ENCODE measurements around the gene CELF5.
A peak's percentile ranks its signal among the peaks of the same experiment; 100 is the strongest.
"Not testable (repeated sequence)": the region's sequence is repeated elsewhere in the genome, so short reads cannot be mapped to it uniquely, and the experiment has no call there.

CELF5 gene

DNA sequence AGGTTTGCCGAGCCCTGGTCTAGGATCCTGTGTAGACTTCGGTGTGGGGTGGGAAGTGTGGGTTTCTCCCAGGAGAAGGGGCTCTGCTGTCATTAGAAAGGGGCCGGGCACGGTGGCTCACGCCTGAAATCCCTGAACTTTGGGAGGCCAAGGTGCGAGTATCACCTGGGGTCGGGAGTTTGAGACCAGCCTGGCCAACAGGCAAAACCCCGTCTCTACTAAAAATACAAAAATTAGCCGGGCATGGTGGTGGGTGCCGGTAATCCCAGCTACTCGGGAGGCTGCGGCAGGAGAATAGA, 32.7 kb upstream of the CELF5 start:
- H3K4me3 ChIP-seq (ENCODE audit: low read depth, low read length); H3K27ac ChIP-seq (ENCODE audit: extremely low read depth, low read depth, low read length); H3K4me1 ChIP-seq (ENCODE audit: control insufficient read depth, insufficient read depth, low read length); POLR2A ChIA-PET; CTCF ChIA-PET; H3K9me3 ChIP-seq (ENCODE audit: control insufficient read depth, insufficient read depth, low read depth, low read length): not testable (repeated sequence)
- peak; percentile 7; the same call in 1 of the 2 replicates for TF ChIP-seq SCRT2 (tag by site-specific recombination; IDR thresholded peaks at IDR 0.05)
- peaks cover 0 to 60% of the 10 kb centered on the region in 2 experiments; a peak in 2 of 3 replicates for H3K36me3 ChIP-seq (ENCODE audit: control insufficient read depth in 2 of 2, insufficient read depth in 1 of 2, low read length in 2 of 2)

GRCh38 chr19:3192228-3192635, 32.2 kb upstream of the CELF5 start:
- Histone ChIP-seq H3K4me1 (ENCODE audit: control insufficient read depth, insufficient read depth, low read length) (peaks cover under 1% of the 10 kb centered on the region), H3K4me3 (ENCODE audit: low read depth, low read length) (no peak overlapping the region), H3K27ac (ENCODE audit: extremely low read depth, low read depth, low read length) (no peak overlapping the region), H3K9me3 (ENCODE audit: control insufficient read depth, insufficient read depth, low read depth, low read length) (no peaks in the 10 kb centered on the region), H3K36me3 (ENCODE audit: control insufficient read depth in 2 of 2, insufficient read depth in 1 of 2, low read length in 2 of 2) (peaks cover 0 to 65% of the 10 kb centered on the region in 2 experiments; a peak in 2 of 3 replicates)
- TF ChIP-seq ZNF624 (tag by site-specific recombination; IDR thresholded peaks at IDR 0.05) (no peak), KLF8 (tag by site-specific recombination; IDR thresholded peaks at IDR 0.05) (no peak), ZNF791 (tag by site-specific recombination; IDR thresholded peaks at IDR 0.05) (no peak)
- POLR2A ChIA-PET, result no interaction called here
- CTCF ChIA-PET, result no interaction called here

- Histone ChIP-seq H3K36me3 (ENCODE audit: control insufficient read depth in 2 of 2, insufficient read depth in 1 of 2, low read length in 2 of 2) (peaks cover 0 to 62% of the 10 kb centered on the region in 2 experiments; a peak in 2 of 3 replicates), H3K27ac (ENCODE audit: extremely low read depth, low read depth, low read length) (no peak overlapping the region), H3K4me3 (ENCODE audit: low read depth, low read length) (no peak overlapping the region), H3K9me3 (ENCODE audit: control insufficient read depth, insufficient read depth, low read depth, low read length) (no peaks in the 10 kb centered on the region), H3K4me1 (ENCODE audit: control insufficient read depth, insufficient read depth, low read length) (no peaks in the 10 kb centered on the region)
- ChIA-PET POLR2A (no interaction called here), CTCF (no interaction called here)
- no peak for TF ChIP-seq ZNF354C (tag by site-specific recombination; IDR thresholded peaks at IDR 0.05; ENCODE audit: borderline replicate concordance, low read depth)
- no peak for TF ChIP-seq TRIM28 (IDR thresholded peaks at IDR 0.05; ENCODE audit: borderline replicate concordance, low read length)
- TF ChIP-seq, protein P1, sequence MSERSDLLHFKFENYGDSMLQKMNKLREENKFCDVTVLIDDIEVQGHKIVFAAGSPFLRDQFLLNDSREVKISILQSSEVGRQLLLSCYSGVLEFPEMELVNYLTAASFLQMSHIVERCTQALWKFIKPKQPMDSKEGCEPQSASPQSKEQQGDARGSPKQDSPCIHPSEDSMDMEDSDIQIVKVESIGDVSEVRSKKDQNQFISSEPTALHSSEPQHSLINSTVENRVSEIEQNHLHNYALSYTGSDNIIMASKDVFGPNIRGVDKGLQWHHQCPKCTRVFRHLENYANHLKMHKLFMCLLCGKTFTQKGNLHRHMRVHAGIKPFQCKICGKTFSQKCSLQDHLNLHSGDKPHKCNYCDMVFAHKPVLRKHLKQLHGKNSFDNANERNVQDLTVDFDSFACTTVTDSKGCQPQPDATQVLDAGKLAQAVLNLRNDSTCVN (tag by site-specific recombination; optimal IDR thresholded peaks at IDR 0.05), result no peak
- TF ChIP-seq, protein P2, sequence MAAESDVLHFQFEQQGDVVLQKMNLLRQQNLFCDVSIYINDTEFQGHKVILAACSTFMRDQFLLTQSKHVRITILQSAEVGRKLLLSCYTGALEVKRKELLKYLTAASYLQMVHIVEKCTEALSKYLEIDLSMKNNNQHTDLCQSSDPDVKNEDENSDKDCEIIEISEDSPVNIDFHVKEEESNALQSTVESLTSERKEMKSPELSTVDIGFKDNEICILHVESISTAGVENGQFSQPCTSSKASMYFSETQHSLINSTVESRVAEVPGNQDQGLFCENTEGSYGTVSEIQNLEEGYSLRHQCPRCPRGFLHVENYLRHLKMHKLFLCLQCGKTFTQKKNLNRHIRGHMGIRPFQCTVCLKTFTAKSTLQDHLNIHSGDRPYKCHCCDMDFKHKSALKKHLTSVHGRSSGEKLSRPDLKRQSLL (tag by site-specific recombination; IDR thresholded peaks at IDR 0.05), result no peak
- TF ChIP-seq MEIS1 (CRISPR knock-in tag; IDR thresholded peaks at IDR 0.05; ENCODE audit: borderline replicate concordance), result no peak
- no peak for TF ChIP-seq ZNF610 (tag by site-specific recombination; IDR thresholded peaks at IDR 0.05; ENCODE audit: borderline replicate concordance)
- TF ChIP-seq ZNF138 (tag by site-specific recombination; IDR thresholded peaks at IDR 0.05; ENCODE audit: borderline replicate concordance), result no peak
- TF ChIP-seq YY2 (tag by site-specific recombination; IDR thresholded peaks at IDR 0.05), result no peak
- TF ChIP-seq ZFP3 (tag by site-specific recombination; IDR thresholded peaks at IDR 0.05; ENCODE audit: low read depth), result no peak
- TF ChIP-seq GLIS2 (tag by site-specific recombination; IDR thresholded peaks at IDR 0.05), result no peak
- no peak for TF ChIP-seq ZBTB20 (tag by site-specific recombination; IDR thresholded peaks at IDR 0.05)
- no peak for TF ChIP-seq ZNF549 (tag by site-specific recombination; IDR thresholded peaks at IDR 0.05)
- TF ChIP-seq HOXC10 (CRISPR knock-in tag; IDR thresholded peaks at IDR 0.05), result no peak
- TF ChIP-seq ZNF423 (tag by site-specific recombination; IDR thresholded peaks at IDR 0.05), result no peak
- TF ChIP-seq ZNF175 (tag by site-specific recombination; IDR thresholded peaks at IDR 0.05), result no peak
- no peak for TF ChIP-seq HIC1 (tag by site-specific recombination; IDR thresholded peaks at IDR 0.05)
- TF ChIP-seq ZBTB10 (tag by site-specific recombination; IDR thresholded peaks at IDR 0.05), result no peak
- TF ChIP-seq ZNF837 (tag by site-specific recombination; IDR thresholded peaks at IDR 0.05), result no peak
Observed at GRCh38 chr19:3192684-3193083, 31.8 kb upstream of the CELF5 start.
